Stomach smooth muscle (tissue), 2 donors: ENCODE measurements around the gene ANGPT4.

Experiments used
- H3K27ac ChIP-seq: one replicate; pipeline ENCODE4 v1.7.0; 2013; ENCODE audit warnings: mild to moderate bottlenecking, low read length, inconsistent platforms
- H3K27me3 ChIP-seq, 2 donors: one replicate each; pipeline ENCODE4 v1.7.0; 2013; ENCODE audit warnings: low read length in 2 of 2; ENCODE audit not compliant: insufficient read depth in 2 of 2, control insufficient read depth in 1 of 2
- H3K36me3 ChIP-seq, 2 donors: one replicate each; pipeline ENCODE4 v1.7.0; 2013; ENCODE audit warnings: low read length in 2 of 2; ENCODE audit not compliant: control insufficient read depth in 2 of 2, insufficient read depth in 2 of 2
- H3K4me1 ChIP-seq: one replicate; pipeline ENCODE4 v1.7.0; 2013; ENCODE audit warnings: low read length; ENCODE audit not compliant: control insufficient read depth, insufficient read depth
- H3K4me3 ChIP-seq, 2 donors: one replicate each; pipeline ENCODE4 v1.7.0; 2013; ENCODE audit warnings: low read length in 2 of 2
- H3K9ac ChIP-seq, 2 donors: one replicate each; pipeline ENCODE4 v1.7.0; 2013; ENCODE audit warnings: low read length in 2 of 2, mild to moderate bottlenecking in 1 of 2
- H3K9me3 ChIP-seq, 2 donors: one replicate each; pipeline ENCODE4 v1.7.0; 2013; ENCODE audit warnings: low read length in 2 of 2; ENCODE audit not compliant: control insufficient read depth in 2 of 2
- donor health status: healthy.
- donor health status: Pancreatic carcinoma.

ANGPT4 gene

GRCh38 chr20:955111-955510 lies 39.0 kb upstream of the ANGPT4 start:
- Histone ChIP-seq H3K4me1 (peaks cover 4% of the 10 kb centered on the region), H3K4me3 (no peak overlapping the region), H3K27ac (no peak overlapping the region), H3K27me3 (peaks cover 13 to 26% of the 10 kb centered on the region in 2 donors), H3K9me3 (no peaks in the 10 kb centered on the region), H3K9ac (no peak overlapping the region), H3K36me3 (no peaks in the 10 kb centered on the region)

- H3K4me1 ChIP-seq, result peaks cover 4% of the 10 kb centered on the region
- H3K9me3 ChIP-seq, result no peaks in the 10 kb centered on the region
- H3K27me3 ChIP-seq, result peaks cover 9 to 23% of the 10 kb centered on the region in 2 donors
- no peak overlapping the region for H3K9ac ChIP-seq
- H3K36me3 ChIP-seq, result no peaks in the 10 kb centered on the region
- no peak overlapping the region for H3K4me3 ChIP-seq
- no peak overlapping the region for H3K27ac ChIP-seq
Measured at GRCh38 chr20:953742-954141, 37.6 kb upstream of the ANGPT4 start.

- Histone ChIP-seq H3K4me3 (no peak overlapping the region), H3K9ac (no peak overlapping the region), H3K36me3 (no peaks in the 10 kb centered on the region), H3K9me3 (no peaks in the 10 kb centered on the region), H3K27ac (no peak overlapping the region), H3K27me3 (peaks cover 9 to 23% of the 10 kb centered on the region in 2 donors), H3K4me1 (peaks cover 4% of the 10 kb centered on the region)
Measured at GRCh38 chr20:952196-952795, 36.2 kb upstream of the ANGPT4 start.

- H3K27me3 ChIP-seq, result peaks cover 8 to 22% of the 10 kb centered on the region in 2 donors
Measured at GRCh38 chr20:951384-952169, 35.4 kb upstream of the ANGPT4 start.

GRCh38 chr20:949717-950116 lies 33.6 kb upstream of the ANGPT4 start:
- Histone ChIP-seq H3K36me3 (no peaks in the 10 kb centered on the region), H3K9ac (no peak overlapping the region), H3K27ac (no peak overlapping the region), H3K4me3 (no peak overlapping the region), H3K9me3 (no peaks in the 10 kb centered on the region), H3K27me3 (peaks cover 3 to 10% of the 10 kb centered on the region in 2 donors), H3K4me1 (no peaks in the 10 kb centered on the region)

More at GRCh38 chr20:951384-952169, 35.4 kb upstream of the ANGPT4 start:
- no peaks in the 10 kb centered on the region for H3K36me3 ChIP-seq
- no peaks in the 10 kb centered on the region for H3K9me3 ChIP-seq
- no peak overlapping the region for H3K4me3 ChIP-seq
- H3K27ac ChIP-seq, result no peak overlapping the region
- no peak overlapping the region for H3K9ac ChIP-seq
- peaks cover 4% of the 10 kb centered on the region for H3K4me1 ChIP-seq

- H3K4me1 ChIP-seq, result no peaks in the 10 kb centered on the region
- H3K9ac ChIP-seq, result no peak overlapping the region
- H3K27ac ChIP-seq, result no peak overlapping the region
- H3K9me3 ChIP-seq, result no peaks in the 10 kb centered on the region
- H3K27me3 ChIP-seq, result peaks cover 3 to 10% of the 10 kb centered on the region in 2 donors
- H3K4me3 ChIP-seq, result no peak overlapping the region
- no peaks in the 10 kb centered on the region for H3K36me3 ChIP-seq
Measured at GRCh38 chr20:946826-947225, 30.7 kb upstream of the ANGPT4 start.

- no peak overlapping the region for H3K4me3 ChIP-seq
- H3K9ac ChIP-seq, result no peak overlapping the region
- peaks cover 3 to 10% of the 10 kb centered on the region in 2 donors for H3K27me3 ChIP-seq
- H3K27ac ChIP-seq, result no peak overlapping the region
- no peaks in the 10 kb centered on the region for H3K4me1 ChIP-seq
- H3K36me3 ChIP-seq, result no peaks in the 10 kb centered on the region
- H3K9me3 ChIP-seq, result no peaks in the 10 kb centered on the region
Measured at GRCh38 chr20:945841-946240, 29.7 kb upstream of the ANGPT4 start.

GRCh38 chr20:944774-945410 lies 28.8 kb upstream of the ANGPT4 start:
- no peaks in the 10 kb centered on the region for H3K4me1 ChIP-seq
- H3K27me3 ChIP-seq, result peaks cover 3 to 6% of the 10 kb centered on the region in 2 donors
- H3K9ac ChIP-seq, result no peak overlapping the region
- no peaks in the 10 kb centered on the region for H3K9me3 ChIP-seq
- no peak overlapping the region for H3K27ac ChIP-seq
- H3K4me3 ChIP-seq, result no peak overlapping the region
- no peaks in the 10 kb centered on the region for H3K36me3 ChIP-seq

GRCh38 chr20:944148-944547 lies 28.0 kb upstream of the ANGPT4 start:
- no peak overlapping the region for H3K4me3 ChIP-seq
- no peaks in the 10 kb centered on the region for H3K4me1 ChIP-seq
- H3K9me3 ChIP-seq, result no peaks in the 10 kb centered on the region
- no peak overlapping the region for H3K27ac ChIP-seq
- H3K36me3 ChIP-seq, result no peaks in the 10 kb centered on the region
- no peak overlapping the region for H3K9ac ChIP-seq
- H3K27me3 ChIP-seq, result peaks cover 3 to 9% of the 10 kb centered on the region in 2 donors

- no peak overlapping the region for H3K9ac ChIP-seq
- no peaks in the 10 kb centered on the region for H3K36me3 ChIP-seq
- H3K4me1 ChIP-seq, result no peaks in the 10 kb centered on the region
- H3K4me3 ChIP-seq, result no peak overlapping the region
- H3K9me3 ChIP-seq, result no peaks in the 10 kb centered on the region
- no peak overlapping the region for H3K27ac ChIP-seq
- H3K27me3 ChIP-seq, result peaks cover 3 to 9% of the 10 kb centered on the region in 2 donors
Measured at GRCh38 chr20:942611-943010, 26.5 kb upstream of the ANGPT4 start.
